Suprapubic skin (tissue), 4 donors: ENCODE data around the gene DFFB.

Experiments
- EP300 ChIP-seq: sonication (generic); formaldehyde crosslinking; IDR thresholded peaks from one replicate; pipeline ENCODE4 v1.6.1; 2017; ENCODE audit warnings: antibody characterized with exemption
- POLR2A ChIP-seq, 2 donors: fragments of 450-650 bp; IDR thresholded peaks; one replicate each; pipeline ENCODE4 v1.6.1; 2017; ENCODE audit warnings: antibody characterized with exemption in 2 of 2, mild to moderate bottlenecking in 2 of 2, moderate library complexity in 2 of 2
- POLR2AphosphoS5 ChIP-seq, 3 donors: sonication (generic); formaldehyde crosslinking; IDR thresholded peaks; one replicate each; pipeline ENCODE4 v1.6.1; 2017; ENCODE audit warnings: antibody characterized with exemption in 3 of 3
- TF ChIP-seq, protein P1 (sequence below), 2 donors: fragments of 200-600 bp in 1 of 2; fragments of 450-650 bp in 1 of 2; sonication (generic) in 1 of 2; IDR thresholded peaks; one replicate each; pipeline ENCODE4 v1.5.1; 2016 to 2019; ENCODE audit warnings: antibody characterized with exemption in 2 of 2, mild to moderate bottlenecking in 1 of 2, moderate library complexity in 1 of 2

DNA sequence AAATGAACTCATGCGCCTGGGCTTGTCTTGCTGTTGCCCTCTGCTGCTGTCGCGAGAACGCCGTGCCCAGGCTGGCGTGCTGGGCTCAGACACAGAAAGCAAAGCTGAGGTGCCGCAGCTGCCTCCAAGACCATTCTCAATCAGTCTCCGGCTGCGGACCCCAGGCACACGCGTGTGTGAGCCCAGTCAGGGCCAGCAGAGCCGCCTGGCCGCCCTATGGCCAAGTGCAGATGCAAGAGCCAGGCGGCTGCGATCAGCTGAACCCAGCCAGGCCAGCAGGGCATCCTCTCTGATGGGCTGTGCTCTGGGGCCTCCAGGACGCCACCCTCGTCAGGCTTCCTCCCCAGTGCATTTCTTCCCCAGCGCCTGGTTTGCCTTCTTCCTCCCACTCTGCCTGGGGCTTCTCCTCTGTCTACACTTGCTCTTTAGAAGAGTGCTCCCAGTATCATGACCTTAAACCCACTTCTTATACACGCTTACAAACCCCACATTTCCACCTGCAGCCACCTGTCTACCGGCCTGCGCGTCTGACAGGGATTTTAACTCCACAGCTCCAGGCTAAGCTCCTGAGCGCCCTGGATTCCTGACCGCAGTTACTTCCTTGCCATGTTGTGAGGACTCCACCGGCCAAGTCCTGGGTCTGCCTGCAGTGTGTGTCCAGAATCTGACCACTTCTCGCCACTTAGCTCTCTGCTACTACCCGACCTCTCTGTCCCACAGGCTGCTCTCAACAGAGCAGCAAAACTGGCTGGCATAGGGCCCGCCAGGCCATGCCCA, 39.3 kb upstream of the DFFB start:
- TF ChIP-seq POLR2AphosphoS5 (IDR thresholded peaks at IDR 0.05) (no peak), POLR2A (IDR thresholded peaks at IDR 0.05) (no peak), EP300 (no peak)
- TF ChIP-seq, protein P1, sequence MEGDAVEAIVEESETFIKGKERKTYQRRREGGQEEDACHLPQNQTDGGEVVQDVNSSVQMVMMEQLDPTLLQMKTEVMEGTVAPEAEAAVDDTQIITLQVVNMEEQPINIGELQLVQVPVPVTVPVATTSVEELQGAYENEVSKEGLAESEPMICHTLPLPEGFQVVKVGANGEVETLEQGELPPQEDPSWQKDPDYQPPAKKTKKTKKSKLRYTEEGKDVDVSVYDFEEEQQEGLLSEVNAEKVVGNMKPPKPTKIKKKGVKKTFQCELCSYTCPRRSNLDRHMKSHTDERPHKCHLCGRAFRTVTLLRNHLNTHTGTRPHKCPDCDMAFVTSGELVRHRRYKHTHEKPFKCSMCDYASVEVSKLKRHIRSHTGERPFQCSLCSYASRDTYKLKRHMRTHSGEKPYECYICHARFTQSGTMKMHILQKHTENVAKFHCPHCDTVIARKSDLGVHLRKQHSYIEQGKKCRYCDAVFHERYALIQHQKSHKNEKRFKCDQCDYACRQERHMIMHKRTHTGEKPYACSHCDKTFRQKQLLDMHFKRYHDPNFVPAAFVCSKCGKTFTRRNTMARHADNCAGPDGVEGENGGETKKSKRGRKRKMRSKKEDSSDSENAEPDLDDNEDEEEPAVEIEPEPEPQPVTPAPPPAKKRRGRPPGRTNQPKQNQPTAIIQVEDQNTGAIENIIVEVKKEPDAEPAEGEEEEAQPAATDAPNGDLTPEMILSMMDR (IDR thresholded peaks at IDR 0.05) = no peak
